ENCODE measurements around the gene STX18. TPM values are rescaled to one million over a fixed set of nuclear protein-coding genes. Genes with fewer than 3 reads are reported as not detected.
"Not testable (repeated sequence)": the region's sequence is repeated elsewhere in the genome, so short reads cannot be mapped to it uniquely, and the experiment has no call there.

Gene STX18
- total RNA-seq, 2 donors from 2014 or later = 24.1 to 33.5 TPM

GRCh38 chr4:4575284-4576211 is 33.7 kb upstream of the STX18 start:
- Histone ChIP-seq H3K27ac (peak overlapping the region; percentile 65 to 81), H3K9me3 (no peaks in the 10 kb centered on the region), H3K36me3 (no peaks in the 10 kb centered on the region), H3K27me3 (replicated peaks; ENCODE audit: insufficient read depth) (no peaks in the 10 kb centered on the region), H3K4me1 (replicated peaks) (no peaks in the 10 kb centered on the region), H3K4me3 (peak overlapping the region; percentile 56 to 65)
- WGBS = 10% methylated on average over 67 of the region's 71 CpGs
- no peak for TF ChIP-seq POLR2AphosphoS5 (IDR thresholded peaks at IDR 0.05)
- TF ChIP-seq, protein P1, sequence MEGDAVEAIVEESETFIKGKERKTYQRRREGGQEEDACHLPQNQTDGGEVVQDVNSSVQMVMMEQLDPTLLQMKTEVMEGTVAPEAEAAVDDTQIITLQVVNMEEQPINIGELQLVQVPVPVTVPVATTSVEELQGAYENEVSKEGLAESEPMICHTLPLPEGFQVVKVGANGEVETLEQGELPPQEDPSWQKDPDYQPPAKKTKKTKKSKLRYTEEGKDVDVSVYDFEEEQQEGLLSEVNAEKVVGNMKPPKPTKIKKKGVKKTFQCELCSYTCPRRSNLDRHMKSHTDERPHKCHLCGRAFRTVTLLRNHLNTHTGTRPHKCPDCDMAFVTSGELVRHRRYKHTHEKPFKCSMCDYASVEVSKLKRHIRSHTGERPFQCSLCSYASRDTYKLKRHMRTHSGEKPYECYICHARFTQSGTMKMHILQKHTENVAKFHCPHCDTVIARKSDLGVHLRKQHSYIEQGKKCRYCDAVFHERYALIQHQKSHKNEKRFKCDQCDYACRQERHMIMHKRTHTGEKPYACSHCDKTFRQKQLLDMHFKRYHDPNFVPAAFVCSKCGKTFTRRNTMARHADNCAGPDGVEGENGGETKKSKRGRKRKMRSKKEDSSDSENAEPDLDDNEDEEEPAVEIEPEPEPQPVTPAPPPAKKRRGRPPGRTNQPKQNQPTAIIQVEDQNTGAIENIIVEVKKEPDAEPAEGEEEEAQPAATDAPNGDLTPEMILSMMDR (IDR thresholded peaks at IDR 0.05) = peak in 3 of 4 experiments; percentile 21 to 70 (median 43)
- DNase-seq (ENCODE audit: low spot score) = peak; percentile 10
- intact Hi-C loops (cut with DNase I) = no loop called here

DNA sequence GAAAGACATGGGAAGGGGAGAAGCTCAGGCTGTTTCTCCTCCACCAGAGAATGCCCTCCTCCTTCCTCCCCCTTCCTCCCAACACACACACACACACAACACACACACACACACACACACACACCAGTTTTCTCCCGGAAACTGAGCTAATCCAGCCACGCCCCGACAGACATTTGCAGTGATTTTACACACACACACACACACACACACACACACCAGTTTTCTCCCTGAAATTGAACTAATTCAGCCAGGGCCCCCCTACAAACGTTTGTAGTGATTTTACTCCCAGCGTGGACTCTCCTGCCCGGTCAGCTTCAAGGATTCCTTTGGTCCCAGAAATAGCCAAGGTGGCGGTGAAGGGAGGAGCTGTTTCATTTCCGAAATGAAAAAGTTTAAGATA is 32.9 kb upstream of the STX18 start:
- H3K4me1 ChIP-seq (replicated peaks) = no peaks in the 10 kb centered on the region
- TF ChIP-seq, protein P1 (IDR thresholded peaks at IDR 0.05) = no peak
- no peak for TF ChIP-seq POLR2A (IDR thresholded peaks at IDR 0.05)
- TF ChIP-seq POLR2AphosphoS5 (IDR thresholded peaks at IDR 0.05) = no peak
- no peaks in the 10 kb centered on the region for H3K27me3 ChIP-seq (replicated peaks; ENCODE audit: insufficient read depth)
- intact Hi-C loops (cut with DNase I) = no loop called here
- no peaks in the 10 kb centered on the region for H3K36me3 ChIP-seq
- no peaks in the 10 kb centered on the region for H3K9me3 ChIP-seq
- 8% methylated on average over 8 of the region's 8 CpGs for WGBS
- H3K4me3 ChIP-seq = peak overlapping the region; percentile 56 to 65
- peak overlapping the region; percentile 65 to 81 for H3K27ac ChIP-seq
- peak; percentile 68 for DNase-seq (ENCODE audit: low spot score)

DNA sequence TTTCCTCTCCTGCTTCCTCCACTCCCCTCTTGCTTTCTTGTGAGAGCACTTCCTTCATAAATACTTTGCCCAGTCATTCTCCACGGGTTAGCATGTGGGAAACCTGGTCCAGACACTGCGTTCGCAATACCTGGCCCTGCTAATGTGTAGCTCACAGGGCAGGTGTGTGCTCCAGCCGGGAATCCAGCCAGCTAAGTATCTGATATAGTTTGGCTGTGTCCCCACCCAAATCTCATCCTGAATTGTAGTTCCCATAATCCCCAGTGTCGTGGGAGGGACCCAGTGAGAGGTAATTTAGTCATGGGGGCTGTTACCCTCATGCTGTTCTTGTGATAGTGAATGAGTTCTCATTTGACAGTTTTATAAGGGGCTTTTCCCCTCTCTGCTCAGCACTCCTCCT is 32.2 kb upstream of the STX18 start:
- Histone ChIP-seq H3K36me3 (no peaks in the 10 kb centered on the region), H3K9me3 (no peaks in the 10 kb centered on the region), H3K27ac (no peak overlapping the region), H3K4me3 (no peak overlapping the region), H3K4me1 (replicated peaks) (no peaks in the 10 kb centered on the region), H3K27me3 (replicated peaks; ENCODE audit: insufficient read depth) (no peaks in the 10 kb centered on the region)
- TF ChIP-seq POLR2A (IDR thresholded peaks at IDR 0.05) (no peak), POLR2AphosphoS5 (IDR thresholded peaks at IDR 0.05) (no peak)
- TF ChIP-seq, protein P1 (IDR thresholded peaks at IDR 0.05) = no peak
- no peak for DNase-seq (ENCODE audit: low spot score)
- intact Hi-C loops (cut with DNase I) = no loop called here
- 65% methylated on average over 5 of the region's 5 CpGs for WGBS

- no peak for TF ChIP-seq POLR2A (IDR thresholded peaks at IDR 0.05)
- no peak for TF ChIP-seq POLR2AphosphoS5 (IDR thresholded peaks at IDR 0.05)
- TF ChIP-seq, protein P1 (IDR thresholded peaks at IDR 0.05) = no peak
- intact Hi-C loops (cut with DNase I) = no loop called here
- Histone ChIP-seq H3K9me3 (no peaks in the 10 kb centered on the region), H3K4me3 (no peak overlapping the region), H3K4me1 (replicated peaks) (no peaks in the 10 kb centered on the region), H3K36me3 (no peaks in the 10 kb centered on the region), H3K27me3 (replicated peaks; ENCODE audit: insufficient read depth) (no peaks in the 10 kb centered on the region), H3K27ac (no peak overlapping the region)
- WGBS = 73% methylated on average over 2 of the region's 2 CpGs
- DNase-seq (ENCODE audit: low spot score) = no peak
These were observed 31.0 kb upstream of the STX18 start for GRCh38 chr4:4572821-4573220.

DNA sequence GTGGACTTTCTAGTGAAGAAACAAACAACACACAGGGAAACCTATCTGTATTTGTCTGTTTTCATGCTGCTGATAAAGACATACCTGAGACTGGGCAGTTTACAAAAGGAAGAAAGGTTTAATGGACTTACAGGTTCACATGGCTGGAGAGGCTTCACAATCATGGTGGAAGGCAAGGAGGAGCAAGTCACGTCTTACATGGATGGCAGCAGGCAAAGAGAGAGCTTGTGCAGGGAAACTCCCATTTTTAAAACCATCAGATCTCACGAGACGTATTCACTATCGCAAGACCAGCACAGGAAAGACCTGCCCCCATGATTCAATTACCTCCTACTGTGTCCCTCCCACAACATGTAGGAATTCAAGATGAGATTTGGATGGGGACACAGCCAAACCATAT is 28.0 kb upstream of the STX18 start:
- H3K4me3 ChIP-seq; H3K36me3 ChIP-seq; H3K4me1 ChIP-seq (replicated peaks); DNase-seq (ENCODE audit: low spot score); H3K9me3 ChIP-seq; H3K27me3 ChIP-seq (replicated peaks; ENCODE audit: insufficient read depth); H3K27ac ChIP-seq; intact Hi-C loops (cut with DNase I): not testable (repeated sequence)
- 96% methylated on average over 4 of the region's 4 CpGs for WGBS

Data from prostate gland (tissue), 2 donors.